ENCODE measurements around the gene CAMTA1. TPM values are rescaled to one million over a fixed set of nuclear protein-coding genes. Genes with fewer than 3 reads are reported as not detected.
A peak's percentile ranks its signal among the peaks of the same experiment; 100 is the strongest.
"Not testable (repeated sequence)": the region's sequence is repeated elsewhere in the genome, so short reads cannot be mapped to it uniquely, and the experiment has no call there.

The CAMTA1 gene
- total and polyA plus RNA-seq, 2 donors: 53.3 to 115 TPM

- no peak overlapping the region for H3K27ac ChIP-seq (ENCODE audit: low read depth)
- peaks cover 3% of the 10 kb centered on the region for H3K36me3 ChIP-seq (ENCODE audit: insufficient read depth)
- H3K4me3 ChIP-seq (ENCODE audit: low read depth, low read length): no peak overlapping the region
- no peak for DNase-seq (ENCODE audit: extremely low spot score)
- H3K4me1 ChIP-seq (ENCODE audit: insufficient read depth): no peaks in the 10 kb centered on the region
- 60% methylated on average over 3 of the region's 3 CpGs for WGBS
Observed at GRCh38 chr1:7777591-7777990, 992.3 kb downstream of the CAMTA1 start.

- Histone ChIP-seq H3K27ac (ENCODE audit: low read depth) (no peak overlapping the region), H3K4me3 (ENCODE audit: low read depth, low read length) (no peak overlapping the region), H3K4me1 (ENCODE audit: insufficient read depth) (no peaks in the 10 kb centered on the region), H3K36me3 (ENCODE audit: insufficient read depth) (peaks cover 3% of the 10 kb centered on the region)
- WGBS: 75% methylated on average over 4 of the region's 4 CpGs
- DNase-seq (ENCODE audit: extremely low spot score): no peak
Observed at GRCh38 chr1:7778133-7778628, 992.9 kb downstream of the CAMTA1 start.

- Histone ChIP-seq H3K4me3 (ENCODE audit: low read depth, low read length) (no peak overlapping the region), H3K4me1 (ENCODE audit: insufficient read depth) (peaks cover 3% of the 10 kb centered on the region), H3K36me3 (ENCODE audit: insufficient read depth) (peaks cover 3% of the 10 kb centered on the region), H3K27ac (ENCODE audit: low read depth) (no peak overlapping the region)
- DNase-seq (ENCODE audit: extremely low spot score): no peak
- 91% methylated on average over 9 of the region's 9 CpGs for whole genome bisulfite sequencing
Observed at GRCh38 chr1:7780976-7781375, 995.7 kb downstream of the CAMTA1 start.

- Histone ChIP-seq H3K36me3 (ENCODE audit: insufficient read depth) (peaks cover 3% of the 10 kb centered on the region), H3K27ac (ENCODE audit: low read depth) (no peak overlapping the region), H3K4me3 (ENCODE audit: low read depth, low read length) (no peak overlapping the region), H3K4me1 (ENCODE audit: insufficient read depth) (peaks cover 3% of the 10 kb centered on the region)
- 74% methylated on average over 7 of the region's 7 CpGs for WGBS
- no peak for DNase-seq (ENCODE audit: extremely low spot score)
Observed at GRCh38 chr1:7781501-7781900, 996.2 kb downstream of the CAMTA1 start.

GRCh38 chr1:7781923-7782495 lies 996.8 kb downstream of the CAMTA1 start:
- Histone ChIP-seq H3K4me3 (ENCODE audit: low read depth, low read length) (no peak overlapping the region), H3K27ac (ENCODE audit: low read depth) (no peak overlapping the region), H3K36me3 (ENCODE audit: insufficient read depth) (peaks cover 3% of the 10 kb centered on the region), H3K4me1 (ENCODE audit: insufficient read depth) (peaks cover 3% of the 10 kb centered on the region)
- no peak for DNase-seq (ENCODE audit: extremely low spot score)
- 82% methylated on average over 16 of the region's 16 CpGs for WGBS

- peaks cover 3% of the 10 kb centered on the region for H3K4me1 ChIP-seq (ENCODE audit: insufficient read depth)
- H3K27ac ChIP-seq (ENCODE audit: low read depth): peak overlapping the region; percentile 69
- no peak for DNase-seq (ENCODE audit: extremely low spot score)
- peaks cover 6% of the 10 kb centered on the region for H3K36me3 ChIP-seq (ENCODE audit: insufficient read depth)
- WGBS: 2% methylated on average over 28 of the region's 34 CpGs
- H3K4me3 ChIP-seq (ENCODE audit: low read depth, low read length): peak overlapping the region; percentile 43
Observed at GRCh38 chr1:7783178-7783711, 998.0 kb downstream of the CAMTA1 start.

- Histone ChIP-seq H3K27ac (ENCODE audit: low read depth) (peak within 1 kb of the TSS; percentile 69), H3K4me3 (ENCODE audit: low read depth, low read length) (peak within 1 kb of the TSS; percentile 68), H3K36me3 (ENCODE audit: insufficient read depth) (peaks cover 6% of the 10 kb centered on the region), H3K4me1 (ENCODE audit: insufficient read depth) (peaks cover 3% of the 10 kb centered on the region)
- WGBS: under 1% methylated on average over 90 of the region's 90 CpGs
- peak; percentile 78 for DNase-seq (ENCODE audit: extremely low spot score)
Observed at GRCh38 chr1:7783826-7784491, 998.7 kb downstream of the CAMTA1 start, which contains the start of gene PER3. Gene PER3 (plus strand): TSS chr1:7784291. CDS start chr1:7784878, 587 bp downstream.

- Histone ChIP-seq H3K27ac (ENCODE audit: low read depth) (peak overlapping the region; percentile 66), H3K4me1 (ENCODE audit: insufficient read depth) (peaks cover 3% of the 10 kb centered on the region), H3K36me3 (ENCODE audit: insufficient read depth) (peaks cover 6% of the 10 kb centered on the region), H3K4me3 (ENCODE audit: low read depth, low read length) (peak overlapping the region; percentile 68)
- DNase-seq (ENCODE audit: extremely low spot score): no peak
- 31% methylated on average over 52 of the region's 52 CpGs for WGBS
Observed at GRCh38 chr1:7784492-7785071, 999.3 kb downstream of the CAMTA1 start.

GRCh38 chr1:7785108-7785507 lies 999.9 kb downstream of the CAMTA1 start:
- no peak for DNase-seq (ENCODE audit: extremely low spot score)
- 88% methylated on average over 7 of the region's 7 CpGs for WGBS
- H3K4me3 ChIP-seq (ENCODE audit: low read depth, low read length): peak overlapping the region; percentile 68
- no peak overlapping the region for H3K27ac ChIP-seq (ENCODE audit: low read depth)
- peaks cover 6% of the 10 kb centered on the region for H3K36me3 ChIP-seq (ENCODE audit: insufficient read depth)
- peaks cover 3% of the 10 kb centered on the region for H3K4me1 ChIP-seq (ENCODE audit: insufficient read depth)

- 80% methylated on average over 5 of the region's 5 CpGs for WGBS
- Histone ChIP-seq H3K27ac (ENCODE audit: low read depth) (no peak overlapping the region), H3K4me3 (ENCODE audit: low read depth, low read length) (no peak overlapping the region), H3K36me3 (ENCODE audit: insufficient read depth) (peaks cover 3% of the 10 kb centered on the region), H3K4me1 (ENCODE audit: insufficient read depth) (peaks cover 3% of the 10 kb centered on the region)
- DNase-seq (ENCODE audit: extremely low spot score): no peak
Observed at GRCh38 chr1:7786795-7787194, 1001.5 kb downstream of the CAMTA1 start.

GRCh38 chr1:7789828-7790227 lies 1004.6 kb downstream of the CAMTA1 start:
- no peak for DNase-seq (ENCODE audit: extremely low spot score)
- Histone ChIP-seq H3K4me1 (ENCODE audit: insufficient read depth) (peaks cover under 1% of the 10 kb centered on the region), H3K4me3 (ENCODE audit: low read depth, low read length) (no peak overlapping the region), H3K27ac (ENCODE audit: low read depth) (no peak overlapping the region), H3K36me3 (ENCODE audit: insufficient read depth) (peaks cover 3% of the 10 kb centered on the region)
- 79% methylated on average over 5 of the region's 5 CpGs for WGBS

- WGBS: 97% methylated on average over 3 of the region's 3 CpGs
- H3K36me3 ChIP-seq (ENCODE audit: insufficient read depth): not testable (repeated sequence)
Observed at GRCh38 chr1:7791027-7791426, 1005.8 kb downstream of the CAMTA1 start.

GRCh38 chr1:7795406-7795805 lies 1010.2 kb downstream of the CAMTA1 start:
- Histone ChIP-seq H3K36me3 (ENCODE audit: insufficient read depth) (no peaks in the 10 kb centered on the region), H3K27ac (ENCODE audit: low read depth) (no peak overlapping the region), H3K4me3 (ENCODE audit: low read depth, low read length) (no peak overlapping the region), H3K4me1 (ENCODE audit: insufficient read depth) (no peaks in the 10 kb centered on the region)
- WGBS: 78% methylated on average over 12 of the region's 12 CpGs
- DNase-seq (ENCODE audit: extremely low spot score): no peak

More at GRCh38 chr1:7791027-7791426, 1005.8 kb downstream of the CAMTA1 start:
- not testable (repeated sequence) for H3K4me1 ChIP-seq (ENCODE audit: insufficient read depth); DNase-seq (ENCODE audit: extremely low spot score); H3K27ac ChIP-seq (ENCODE audit: low read depth); H3K4me3 ChIP-seq (ENCODE audit: low read depth, low read length)

- no peak for DNase-seq (ENCODE audit: extremely low spot score)
- Histone ChIP-seq H3K27ac (ENCODE audit: low read depth) (no peak overlapping the region), H3K36me3 (ENCODE audit: insufficient read depth) (peaks cover 4% of the 10 kb centered on the region), H3K4me1 (ENCODE audit: insufficient read depth) (no peaks in the 10 kb centered on the region), H3K4me3 (ENCODE audit: low read depth, low read length) (no peak overlapping the region)
- 91% methylated on average over 9 of the region's 9 CpGs for WGBS
Observed at GRCh38 chr1:7805460-7805859, 1020.2 kb downstream of the CAMTA1 start.
